GM12878 (cell line): ENCODE measurements around the gene SH2D7. TPM values are rescaled to one million over a fixed set of nuclear protein-coding genes. Genes with fewer than 3 reads are reported as not detected.

Experiments used
- EGR1 ChIP-seq, 2 experiments: IDR thresholded peaks; 1 replicate in 1 of 2; 2 replicates in 1 of 2; pipeline ENCODE4 v1.6.1; 2011 to 2012; ENCODE audit warnings: low read depth in 2 of 2, low read length in 2 of 2, borderline replicate concordance in 1 of 2, mild to moderate bottlenecking in 1 of 2, moderate library complexity in 1 of 2
- FOXM1 ChIP-seq: IDR thresholded peaks from 2 replicates; pipeline ENCODE4 v1.6.1; 2012; ENCODE audit warnings: low read depth, mild to moderate bottlenecking, inconsistent platforms, low read length, moderate library complexity
- IKZF2 ChIP-seq, 2 experiments: fragments of 450-650 bp; IDR thresholded peaks; 2 replicates each; pipeline ENCODE4 v1.6.1; 2017; ENCODE audit warnings: mild to moderate bottlenecking in 2 of 2, moderate library complexity in 2 of 2
- MYB ChIP-seq: fragments of 150-350 bp; IDR thresholded peaks from 2 replicates; pipeline ENCODE4 v1.6.1; 2014; ENCODE audit warnings: mild to moderate bottlenecking, low read depth, low read length, borderline replicate concordance
- NFYA ChIP-seq: IDR thresholded peaks from 2 replicates; pipeline ENCODE4 v1.6.1; 2011; ENCODE audit warnings: low read depth, mild to moderate bottlenecking, low read length, improper control_type of control experiment, borderline replicate concordance
- NKRF ChIP-seq: fragments of 450-650 bp; conservative IDR thresholded peaks from 2 replicates; pipeline ENCODE4 v1.6.1; 2017; ENCODE audit warnings: mild to moderate bottlenecking, moderate library complexity
- SP1 ChIP-seq: IDR thresholded peaks from one replicate; pipeline ENCODE4 v1.6.1; 2011; ENCODE audit warnings: low read depth, low read length
- ZNF217 ChIP-seq: fragments of 450-650 bp; IDR thresholded peaks from 2 replicates; pipeline ENCODE4 v1.6.1; 2017; ENCODE audit warnings: antibody characterized with exemption, mild to moderate bottlenecking
- polyA plus RNA-seq, 11 experiments: library from polyadenylated mRNA; depleted of rRNA in 4 of 11; unstranded in 6 of 11; stranded (reverse) in 5 of 11; fragments of >200 nt; fragmentation: Nextera tagmentation in 4 of 11; fragmentation: Illumina TruSeq in 1 of 11; extraction: Ambion mirVana in 4 of 11; extraction: Trizol in 1 of 11; gene quantifications; 1 replicate in 1 of 11; 2 replicates in 10 of 11; pipeline versions ENCODE4 v1.2.1 to v1.2.3, GENCODE V29; 2011 to 2016; ENCODE audit warnings: inconsistent platforms in 2 of 11, missing spikeins in 2 of 11, low read depth in 1 of 11
- total RNA-seq, 4 experiments: library from RNA; depleted of rRNA in 3 of 4; stranded (reverse); fragments of >200 nt in 3 of 4; fragmentation: Illumina TruSeq in 1 of 4; extraction: Trizol in 1 of 4; gene quantifications; 2 replicates each; pipeline versions ENCODE4 v1.2.1 to v1.2.3, GENCODE V29; 2013 to 2021
- TF ChIP-seq, protein P1 (sequence below): fragments of 450-650 bp; IDR thresholded peaks from 2 replicates; pipeline ENCODE4 v1.6.1; 2018; ENCODE audit warnings: mild to moderate bottlenecking, low read depth, moderate library complexity; ENCODE audit not compliant: partially characterized antibody

The SH2D7 gene
- total and polyA plus RNA-seq, 10 of the 15 experiments (the other 5 are each of a cell fraction or from before 2014, with no cell fraction given) = 0.04 to 0.06 TPM; not detected in 8

- TF ChIP-seq EGR1 (IDR thresholded peaks at IDR 0.05; ENCODE audit: borderline replicate concordance in 1 of 2, low read depth in 2 of 2, low read length in 2 of 2) (peak in 1 of 2 experiments; percentile 83; a peak in 2 of 3 replicates), FOXM1 (no peak), NKRF (peak; percentile 70), SP1 (no peak), IKZF2 (IDR thresholded peaks at IDR 0.05) (peak in 1 of 2 experiments; percentile 9; a peak in 1 of 4 replicates), ZNF217 (no peak), MYB (no peak), NFYA (no peak)
- TF ChIP-seq, protein P1, sequence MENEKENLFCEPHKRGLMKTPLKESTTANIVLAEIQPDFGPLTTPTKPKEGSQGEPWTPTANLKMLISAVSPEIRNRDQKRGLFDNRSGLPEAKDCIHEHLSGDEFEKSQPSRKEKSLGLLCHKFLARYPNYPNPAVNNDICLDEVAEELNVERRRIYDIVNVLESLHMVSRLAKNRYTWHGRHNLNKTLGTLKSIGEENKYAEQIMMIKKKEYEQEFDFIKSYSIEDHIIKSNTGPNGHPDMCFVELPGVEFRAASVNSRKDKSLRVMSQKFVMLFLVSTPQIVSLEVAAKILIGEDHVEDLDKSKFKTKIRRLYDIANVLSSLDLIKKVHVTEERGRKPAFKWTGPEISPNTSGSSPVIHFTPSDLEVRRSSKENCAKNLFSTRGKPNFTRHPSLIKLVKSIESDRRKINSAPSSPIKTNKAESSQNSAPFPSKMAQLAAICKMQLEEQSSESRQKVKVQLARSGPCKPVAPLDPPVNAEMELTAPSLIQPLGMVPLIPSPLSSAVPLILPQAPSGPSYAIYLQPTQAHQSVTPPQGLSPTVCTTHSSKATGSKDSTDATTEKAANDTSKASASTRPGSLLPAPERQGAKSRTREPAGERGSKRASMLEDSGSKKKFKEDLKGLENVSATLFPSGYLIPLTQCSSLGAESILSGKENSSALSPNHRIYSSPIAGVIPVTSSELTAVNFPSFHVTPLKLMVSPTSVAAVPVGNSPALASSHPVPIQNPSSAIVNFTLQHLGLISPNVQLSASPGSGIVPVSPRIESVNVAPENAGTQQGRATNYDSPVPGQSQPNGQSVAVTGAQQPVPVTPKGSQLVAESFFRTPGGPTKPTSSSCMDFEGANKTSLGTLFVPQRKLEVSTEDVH = no peak
Measured at GRCh38 chr15:78077053-78077870, 15.1 kb upstream of the SH2D7 start, which contains the start of gene TBC1D2B (continued).
